Breast epithelium (tissue), 4 donors: Measurements from ENCODE around the gene TENM4. TPM values are rescaled to one million over a fixed set of nuclear protein-coding genes. Genes with fewer than 3 reads are reported as not detected.

Experiments used
- DNase-seq, 2 donors: peaks; one replicate each; pipeline ENCODE4 v3.0.0-alpha.2; 2019; ENCODE audit warnings: low spot score in 2 of 2
- H3K27ac ChIP-seq, 2 donors: fragments of 200-600 bp; sonication (generic) in 1 of 2; one replicate each; pipeline ENCODE4 v1.5.1; 2016 to 2019; ENCODE audit warnings: mild to moderate bottlenecking in 1 of 2
- H3K27me3 ChIP-seq, 2 donors: fragments of 200-600 bp; sonication (generic) in 1 of 2; one replicate each; pipeline versions ENCODE4 v1.5.1 to v1.6.0; 2017 to 2019; ENCODE audit warnings: control low read depth in 1 of 2, mild to moderate bottlenecking in 1 of 2
- H3K36me3 ChIP-seq: fragments of 200-600 bp; one replicate; pipeline ENCODE4 v1.5.1; 2019
- H3K4me1 ChIP-seq, 2 donors: fragments of 200-600 bp; sonication (generic); one replicate each; pipeline ENCODE4 v1.5.1; 2016 to 2019; ENCODE audit warnings: control low read depth in 1 of 2
- H3K4me3 ChIP-seq, 3 donors: fragments of 200-600 bp; sonication (generic); 1 replicate in 2 of 3; 2 replicates in 1 of 3; pipeline ENCODE4 v1.5.1; 2016 to 2019; ENCODE audit warnings: mild to moderate bottlenecking in 3 of 3, moderate library complexity in 2 of 3
- H3K9me3 ChIP-seq, 2 donors: fragments of 200-600 bp; sonication (generic) in 1 of 2; one replicate each; pipeline ENCODE4 v1.5.1; 2016 to 2019; ENCODE audit warnings: control low read depth in 1 of 2
- CTCF ChIP-seq, 3 donors: fragments of 450-650 bp; IDR thresholded peaks; one replicate each; pipeline ENCODE4 v1.5.1; 2016 to 2017; ENCODE audit warnings: antibody characterized with exemption in 3 of 3, mild to moderate bottlenecking in 3 of 3, moderate library complexity in 3 of 3
- POLR2A ChIP-seq: fragments of 450-650 bp; IDR thresholded peaks from one replicate; pipeline ENCODE4 v1.6.1; 2016; ENCODE audit warnings: antibody characterized with exemption, mild to moderate bottlenecking, moderate library complexity
- POLR2AphosphoS5 ChIP-seq, 3 donors: sonication (generic); formaldehyde crosslinking; IDR thresholded peaks; one replicate each; pipeline ENCODE4 v1.6.1; 2017; ENCODE audit warnings: antibody characterized with exemption in 3 of 3
- intact Hi-C: fragments of 100-400 bp; cut with DNase I; formaldehyde crosslinking; loops from one replicate; pipeline ENCODE4 v1.15.1; 2023; ENCODE audit warnings: low total_unique reads
- total RNA-seq, 3 donors: library from RNA; depleted of rRNA; stranded (reverse); fragments of >200 nt; gene quantifications; one replicate each; pipeline ENCODE4 v1.1.0, GENCODE V29; 2016

TENM4 gene
- total RNA-seq, 3 donors from 2014 or later = 0.29 to 7.9 (median 4.8) TPM

GRCh38 chr11:79185351-79185750, 255.5 kb downstream of the TENM4 start:
- TF ChIP-seq CTCF (IDR thresholded peaks at IDR 0.05) (no peak), POLR2AphosphoS5 (IDR thresholded peaks at IDR 0.05) (no peak), POLR2A (no peak)
- Histone ChIP-seq H3K27ac (no peak overlapping the region), H3K27me3 (no peaks in the 10 kb centered on the region), H3K4me3 (no peak overlapping the region), H3K4me1 (no peaks in the 10 kb centered on the region), H3K9me3 (peaks cover 0 to 9% of the 10 kb centered on the region in 2 donors), H3K36me3 (no peaks in the 10 kb centered on the region)
- no peak for DNase-seq
- intact Hi-C loops = no loop called here

DNA sequence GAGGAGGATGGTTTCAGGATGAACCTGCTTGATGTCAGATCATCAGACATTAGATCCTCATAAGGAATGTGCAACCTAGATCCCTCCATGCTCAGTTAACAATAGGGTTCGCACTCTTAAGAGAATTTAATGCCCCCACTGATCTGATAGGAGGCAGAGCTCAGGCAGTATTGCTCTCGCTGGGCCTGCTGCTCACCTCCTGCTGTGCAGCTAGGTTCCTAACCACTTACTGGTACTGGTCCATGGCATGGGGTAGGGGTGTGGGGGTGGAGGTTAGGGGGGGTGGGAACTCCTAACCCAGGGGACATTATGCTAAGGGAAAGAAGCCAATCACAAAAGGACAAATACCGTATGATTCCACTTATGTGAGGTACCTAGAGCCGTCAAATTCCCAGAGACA, 256.5 kb downstream of the TENM4 start:
- no peak for DNase-seq
- no peak for TF ChIP-seq POLR2A
- TF ChIP-seq POLR2AphosphoS5 (IDR thresholded peaks at IDR 0.05) = no peak
- TF ChIP-seq CTCF (IDR thresholded peaks at IDR 0.05) = no peak
- H3K27ac ChIP-seq = no peak overlapping the region
- intact Hi-C loops = no loop called here
- H3K4me1 ChIP-seq = no peaks in the 10 kb centered on the region
- H3K4me3 ChIP-seq = no peak overlapping the region
- H3K27me3 ChIP-seq = no peaks in the 10 kb centered on the region
- H3K36me3 ChIP-seq = no peaks in the 10 kb centered on the region
- H3K9me3 ChIP-seq = peaks cover 0 to 9% of the 10 kb centered on the region in 2 donors

DNA sequence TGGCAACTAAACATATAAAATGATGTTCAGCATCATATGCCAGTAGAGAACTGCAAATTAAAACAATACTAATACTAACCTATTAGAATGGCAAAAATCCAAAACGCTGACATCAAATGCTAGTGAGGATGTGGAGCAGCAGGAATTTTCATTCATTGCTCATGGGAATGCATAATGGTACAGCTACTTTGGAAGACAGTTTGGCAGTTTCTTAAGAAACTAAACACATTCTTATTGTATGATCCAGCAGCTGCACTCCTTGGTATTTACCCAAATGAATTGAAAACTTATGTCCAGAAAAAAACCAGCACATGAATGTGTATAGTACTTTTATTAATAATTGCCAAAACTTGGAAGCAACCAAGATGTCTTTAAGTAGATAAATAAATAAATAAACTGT, 258.0 kb downstream of the TENM4 start:
- H3K4me3 ChIP-seq = no peak overlapping the region
- no peaks in the 10 kb centered on the region for H3K36me3 ChIP-seq
- H3K4me1 ChIP-seq = no peaks in the 10 kb centered on the region
- H3K27me3 ChIP-seq = no peaks in the 10 kb centered on the region
- peaks cover 0 to 4% of the 10 kb centered on the region in 2 donors for H3K9me3 ChIP-seq
- no peak overlapping the region for H3K27ac ChIP-seq
- DNase-seq = no peak
- intact Hi-C loops = no loop called here
- no peak for TF ChIP-seq CTCF (IDR thresholded peaks at IDR 0.05)

- TF ChIP-seq CTCF (IDR thresholded peaks at IDR 0.05) = no peak
- no peak for TF ChIP-seq POLR2A
- no peak for TF ChIP-seq POLR2AphosphoS5 (IDR thresholded peaks at IDR 0.05)
- intact Hi-C loops = no loop called here
- no peaks in the 10 kb centered on the region for H3K36me3 ChIP-seq
- no peak overlapping the region for H3K27ac ChIP-seq
- no peak for DNase-seq
- no peak overlapping the region for H3K4me3 ChIP-seq
- H3K9me3 ChIP-seq = no peaks in the 10 kb centered on the region
- H3K27me3 ChIP-seq = no peaks in the 10 kb centered on the region
- H3K4me1 ChIP-seq = no peaks in the 10 kb centered on the region
Observed at GRCh38 chr11:79179087-79179486, 261.7 kb downstream of the TENM4 start.

DNA sequence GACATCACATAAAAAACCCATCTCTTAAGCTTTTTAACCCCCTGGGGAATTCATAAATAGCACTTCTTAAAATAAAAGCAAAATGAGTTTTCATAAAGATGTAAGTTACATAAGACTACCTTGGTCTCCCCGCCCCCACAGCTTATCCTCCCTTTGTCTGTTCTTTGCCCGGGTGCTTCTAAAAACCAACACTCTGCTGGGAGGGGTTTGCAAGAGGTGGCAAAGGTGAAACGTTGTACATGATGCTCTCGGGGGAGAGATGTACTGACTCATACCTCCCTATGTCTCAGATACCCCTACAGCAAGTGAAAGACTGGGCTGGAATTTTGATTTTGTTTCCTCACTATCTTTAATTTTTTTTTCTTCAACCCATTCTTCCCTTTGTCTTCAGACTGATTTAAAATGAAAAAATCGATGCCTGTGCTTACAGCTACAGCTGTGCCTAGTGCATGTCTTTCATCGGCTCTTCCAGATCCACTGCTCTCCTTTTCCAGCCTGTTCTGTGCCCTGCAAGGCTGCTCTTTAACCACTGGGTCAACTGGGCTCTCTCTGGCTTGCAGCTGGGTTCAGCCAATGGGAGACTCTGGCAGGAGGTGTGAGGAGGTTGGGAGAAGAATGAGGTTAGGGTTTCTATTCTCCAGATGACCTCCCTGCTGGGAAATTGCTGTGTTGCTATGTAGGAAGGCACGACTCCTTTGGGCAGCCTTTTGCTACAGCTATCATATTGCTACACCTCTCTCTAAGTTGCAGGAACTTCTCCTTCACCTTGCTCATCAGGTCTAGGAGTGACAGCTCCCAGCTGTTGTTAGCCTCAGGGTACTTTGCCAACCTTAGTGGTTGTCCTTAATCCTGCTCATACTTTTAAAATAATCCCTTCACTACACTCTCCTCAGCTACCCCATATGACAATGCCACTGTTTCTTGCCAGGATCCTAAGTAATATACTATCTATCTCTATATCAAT, 266.5 kb downstream of the TENM4 start:
- intact Hi-C loops = no loop called here
- H3K27ac ChIP-seq = no peak overlapping the region
- no peak for DNase-seq

More for the DNA sequence above, 266.5 kb downstream of the TENM4 start:
- H3K9me3 ChIP-seq = no peaks in the 10 kb centered on the region
- no peak overlapping the region for H3K4me3 ChIP-seq
- no peaks in the 10 kb centered on the region for H3K36me3 ChIP-seq
- no peaks in the 10 kb centered on the region for H3K27me3 ChIP-seq
- no peak for TF ChIP-seq POLR2AphosphoS5 (IDR thresholded peaks at IDR 0.05)
- no peak for TF ChIP-seq POLR2A
- TF ChIP-seq CTCF (IDR thresholded peaks at IDR 0.05) = no peak
- H3K4me1 ChIP-seq = no peaks in the 10 kb centered on the region
